H1 (cell line): Measurements from ENCODE around the gene CIRBP. TPM values are rescaled to one million over a fixed set of nuclear protein-coding genes. Genes with fewer than 3 reads are reported as not detected.
A peak's percentile ranks its signal among the peaks of the same experiment; 100 is the strongest.

Source experiments
- CTCF ChIA-PET: fragments of 300-600 bp; sonication (Branson Sonifier 250); formaldehyde crosslinking; loops from one replicate; lab custom pipeline; 2021; ENCODE audit not compliant: partially characterized antibody; lab: Charles Lee
- POLR2A ChIA-PET: fragments of 300-600 bp; sonication (Branson Sonifier 250); formaldehyde crosslinking; loops from one replicate; lab custom pipeline; 2021; ENCODE audit warnings: inconsistent platforms; ENCODE audit not compliant: partially characterized antibody; lab: Charles Lee
- DNase-seq, 2 experiments: peaks; one replicate each; pipeline versions ENCODE4 v3.0.0 to v3.0.0-alpha.2; 2010 to 2022; ENCODE audit warnings: low spot score in 2 of 2, low read depth in 1 of 2, mixed read lengths in 1 of 2
- FAIRE-seq: peaks from 2 replicates; lab custom pipeline; 2011; peaks lifted over from hg19 to GRCh38; lab: Jason Lieb, UNC
- H2AFZ ChIP-seq: 2 replicates; pipeline ENCODE4 v1.8.1; 2012; ENCODE audit warnings: low read length, inconsistent platforms
- H2AK5ac ChIP-seq: 2 replicates; pipeline ENCODE4 v1.6.1; 2013; ENCODE audit warnings: low read depth, low read length
- H2BK120ac ChIP-seq: replicated peaks from 2 replicates; pipeline ENCODE3; 2013; ENCODE audit warnings: low read depth, low read length, inconsistent platforms
- H2BK12ac ChIP-seq: 2 replicates; pipeline ENCODE4 v1.6.1; 2013; ENCODE audit warnings: low read depth, low read length
- H2BK15ac ChIP-seq: 2 replicates; pipeline ENCODE4 v1.6.1; 2013; ENCODE audit warnings: low read length
- H2BK20ac ChIP-seq: 2 replicates; pipeline ENCODE4 v1.6.1; 2013; ENCODE audit warnings: low read length
- H2BK5ac ChIP-seq: 2 replicates; pipeline ENCODE4 v1.6.1; 2013; ENCODE audit warnings: low read depth, low read length
- H3K14ac ChIP-seq: 2 replicates; pipeline ENCODE4 v1.6.1; 2013; ENCODE audit warnings: inconsistent platforms; ENCODE audit not compliant: insufficient read length
- H3K18ac ChIP-seq: 2 replicates; pipeline ENCODE4 v1.6.1; 2013; ENCODE audit warnings: low read length; ENCODE audit errors: extremely low read depth
- H3K23ac ChIP-seq: 2 replicates; pipeline ENCODE4 v1.6.1; 2013; ENCODE audit warnings: inconsistent platforms; ENCODE audit not compliant: insufficient read length
- H3K23me2 ChIP-seq: 2 replicates; pipeline ENCODE4 v1.6.1; 2013; ENCODE audit warnings: low read depth, low read length
- H3K27ac ChIP-seq: 2 replicates; pipeline ENCODE4 v1.6.1; 2011; ENCODE audit warnings: low read depth, low read length, inconsistent platforms
- H3K27me3 ChIP-seq, 4 experiments: replicated peaks in 1 of 4; 1 replicate in 1 of 4; 2 replicates in 3 of 4; pipeline versions ENCODE4 v1.6.1 to v1.8.1; 2011 to 2013; ENCODE audit warnings: low read length in 3 of 4, mild to moderate bottlenecking in 3 of 4, inconsistent platforms in 2 of 4, mixed read lengths in 2 of 4, moderate library complexity in 1 of 4; ENCODE audit not compliant: control insufficient read depth in 3 of 4, insufficient read depth in 3 of 4; ENCODE audit errors: extremely low read depth in 1 of 4
- H3K36me3 ChIP-seq, 4 experiments: 2 replicates each; pipeline versions ENCODE4 v1.6.1 to v1.8.1; 2011 to 2013; ENCODE audit warnings: mild to moderate bottlenecking in 4 of 4, low read length in 3 of 4, moderate library complexity in 2 of 4, control low read depth in 1 of 4, inconsistent platforms in 1 of 4; ENCODE audit not compliant: insufficient read depth in 4 of 4, control insufficient read depth in 2 of 4
- H3K4ac ChIP-seq: replicated peaks from 2 replicates; pipeline ENCODE3; 2013; ENCODE audit warnings: low read length, low read depth, mixed read lengths, inconsistent platforms; ENCODE audit not compliant: insufficient read length
- H3K4me1 ChIP-seq, 4 experiments: replicated peaks in 1 of 4; 1 replicate in 1 of 4; 2 replicates in 3 of 4; pipeline versions ENCODE4 v1.6.1 to v1.8.1; 2011 to 2013; ENCODE audit warnings: low read length in 3 of 4, inconsistent platforms in 2 of 4, mixed read lengths in 1 of 4; ENCODE audit not compliant: insufficient read depth in 4 of 4, control insufficient read depth in 3 of 4
- H3K4me2 ChIP-seq, 2 experiments: 2 replicates each; pipeline versions ENCODE4 v1.6.1 to v1.8.1; 2011 to 2013; ENCODE audit warnings: low read depth in 2 of 2, low read length in 2 of 2, control low read depth in 1 of 2, inconsistent platforms in 1 of 2, mild to moderate bottlenecking in 1 of 2; ENCODE audit not compliant: insufficient read depth in 1 of 2
- H3K4me3 ChIP-seq, 4 experiments: fragments of 200-600, 300-600 bp in 1 of 4; sonication (generic), shearing (Covaris generic), sonication (Bioruptor Twin) in 1 of 4; 2 replicates each; pipeline versions ENCODE4 v1.5.1 to v1.8.1; 2011 to 2016; ENCODE audit warnings: low read length in 4 of 4, low read depth in 3 of 4, control low read depth in 2 of 4, inconsistent platforms in 2 of 4, mild to moderate bottlenecking in 2 of 4, mixed read lengths in 1 of 4, moderate library complexity in 1 of 4; ENCODE audit not compliant: insufficient read depth in 2 of 4; ENCODE audit errors: extremely low read depth in 1 of 4
- H3K56ac ChIP-seq: replicated peaks from 2 replicates; pipeline ENCODE3; 2013; ENCODE audit warnings: low read depth, mild to moderate bottlenecking, mixed read lengths, low read length, inconsistent platforms; ENCODE audit not compliant: insufficient read length
- H3K79me1 ChIP-seq: 2 replicates; pipeline ENCODE4 v1.6.1; 2013; ENCODE audit warnings: low read depth, low read length, control low read depth
- H3K79me2 ChIP-seq, 2 experiments: 2 replicates each; pipeline versions ENCODE4 v1.6.1 to v1.8.1; 2012 to 2013; ENCODE audit warnings: low read length in 2 of 2, mild to moderate bottlenecking in 2 of 2, inconsistent platforms in 1 of 2; ENCODE audit not compliant: insufficient read depth in 2 of 2, control insufficient read depth in 1 of 2
- H3K9ac ChIP-seq, 4 experiments: replicated peaks in 1 of 4; 1 replicate in 1 of 4; 2 replicates in 3 of 4; pipeline versions ENCODE4 v1.6.1 to v1.8.1; 2011 to 2013; ENCODE audit warnings: low read depth in 3 of 4, low read length in 3 of 4, control low read depth in 2 of 4, mild to moderate bottlenecking in 2 of 4, moderate library complexity in 2 of 4, inconsistent platforms in 1 of 4; ENCODE audit errors: extremely low read depth in 1 of 4
- H3K9me3 ChIP-seq, 2 experiments: 2 replicates each; pipeline versions ENCODE4 v1.6.1 to v1.8.1; 2012 to 2013; ENCODE audit warnings: mild to moderate bottlenecking in 2 of 2, moderate library complexity in 2 of 2, control low read depth in 1 of 2, inconsistent platforms in 1 of 2, low read depth in 1 of 2, low read length in 1 of 2, mixed read lengths in 1 of 2; ENCODE audit not compliant: insufficient read depth in 2 of 2
- H4K20me1 ChIP-seq, 2 experiments: replicated peaks in 1 of 2; 2 replicates each; pipeline versions ENCODE3 to v1.8.1; 2011 to 2013; ENCODE audit warnings: inconsistent platforms in 2 of 2, low read length in 2 of 2, mild to moderate bottlenecking in 1 of 2; ENCODE audit not compliant: insufficient read depth in 2 of 2, control insufficient read depth in 1 of 2
- H4K5ac ChIP-seq: 2 replicates; pipeline ENCODE4 v1.6.1; 2013; ENCODE audit warnings: low read length, low read depth, mixed read lengths, inconsistent platforms; ENCODE audit not compliant: insufficient read length
- H4K8ac ChIP-seq: 2 replicates; pipeline ENCODE4 v1.8.0; 2013; ENCODE audit warnings: mild to moderate bottlenecking, moderate library complexity, low read length, inconsistent platforms; ENCODE audit not compliant: insufficient read depth; ENCODE audit errors: extremely low read depth
- H4K91ac ChIP-seq: replicated peaks from 2 replicates; pipeline ENCODE3; 2013; ENCODE audit warnings: low read length, mixed read lengths, inconsistent platforms; ENCODE audit not compliant: insufficient read length
- BACH1 ChIP-seq: IDR thresholded peaks from 2 replicates; pipeline ENCODE4 v1.6.1; 2012; ENCODE audit warnings: low read length, improper control_type of control experiment
- BCL11A ChIP-seq, 2 experiments: IDR thresholded peaks; one replicate each; pipeline ENCODE4 v1.6.1; 2011; ENCODE audit warnings: low read depth in 2 of 2, low read length in 2 of 2, mild to moderate bottlenecking in 2 of 2
- CBX5 ChIP-seq: fragments of 300-800, 300-1000 bp; sonication (generic); IDR thresholded peaks from 2 replicates; pipeline ENCODE4 v1.7.1; 2016; ENCODE audit warnings: antibody characterized with exemption, low read length, low read depth
- EGR1 ChIP-seq: IDR thresholded peaks from 2 replicates; pipeline ENCODE4 v1.6.1; 2011; ENCODE audit warnings: low read depth, low read length, borderline replicate concordance
- GABPA ChIP-seq: IDR thresholded peaks from 2 replicates; pipeline ENCODE4 v1.6.1; 2011; ENCODE audit warnings: mild to moderate bottlenecking, low read length, moderate library complexity, borderline replicate concordance; ENCODE audit not compliant: insufficient read depth
- HDAC2 ChIP-seq, 2 experiments: fragments of 300-600 bp in 1 of 2; sonication (generic) in 1 of 2; IDR thresholded peaks; 2 replicates each; pipeline ENCODE4 v1.6.1; 2011 to 2012; ENCODE audit warnings: low read depth in 2 of 2, low read length in 2 of 2, mild to moderate bottlenecking in 2 of 2, moderate library complexity in 2 of 2, borderline replicate concordance in 1 of 2, inconsistent platforms in 1 of 2
- KDM5A ChIP-seq: fragments of 200-600 bp; IDR thresholded peaks from 2 replicates; pipeline ENCODE4 v1.7.1; 2012; ENCODE audit warnings: mild to moderate bottlenecking, low read length, inconsistent platforms, mixed read lengths
- NRF1 ChIP-seq: IDR thresholded peaks from 2 replicates; pipeline ENCODE4 v1.6.1; 2011; ENCODE audit warnings: mild to moderate bottlenecking, low read depth, low read length, improper control_type of control experiment
- SP2 ChIP-seq: IDR thresholded peaks from 2 replicates; pipeline ENCODE4 v1.6.1; 2012; ENCODE audit warnings: mild to moderate bottlenecking, low read length, inconsistent platforms
- SRF ChIP-seq: IDR thresholded peaks from 2 replicates; pipeline ENCODE4 v1.6.1; 2011; ENCODE audit warnings: mild to moderate bottlenecking, low read depth, low read length, moderate library complexity
- SUZ12 ChIP-seq: fragments of 200-600 bp; sonication (generic); IDR thresholded peaks from 2 replicates; pipeline ENCODE4 v1.6.1; 2012; ENCODE audit warnings: mild to moderate bottlenecking, inconsistent platforms, low read length, moderate library complexity, mixed read lengths
- YY1 ChIP-seq: IDR thresholded peaks from 2 replicates; pipeline ENCODE4 v1.6.1; 2011; ENCODE audit warnings: low read depth, mild to moderate bottlenecking, low read length
- WGBS, 2 experiments: shearing (Covaris generic) in 1 of 2; methylation state at CpG; one replicate each; pipeline versions ENCODE4 v1.1.6 to v1.1.7; 2013 to 2015; ENCODE audit warnings: low lambda C conversion rate in 2 of 2, mixed read lengths in 2 of 2, inconsistent platforms in 1 of 2, low coverage in 1 of 2, missing lambda C conversion rate in 1 of 2; ENCODE audit not compliant: insufficient replicate concordance in 2 of 2, insufficient coverage in 1 of 2, insufficient read length in 1 of 2; ENCODE audit errors: extremely low coverage in 1 of 2, missing lambda C conversion rate in 1 of 2; 5-methylcytosine and 5-hydroxymethylcytosine counted together
- polyA plus RNA-seq, 7 experiments: library from polyadenylated mRNA; depleted of rRNA in 3 of 7; stranded (reverse) in 5 of 7; unstranded in 2 of 7; fragments of >200 nt in 5 of 7; fragments of 200-250 nt in 2 of 7; gene quantifications; 1 replicate in 5 of 7; 2 replicates in 1 of 7; 4 replicates in 1 of 7; pipeline versions ENCODE4 v1.2.1 to v1.2.3, GENCODE V29; 2011 to 2013; ENCODE audit warnings: missing spikeins in 2 of 7, mixed read lengths in 2 of 7
- total RNA-seq: library from RNA; stranded (reverse); fragmentation: NEBNext Ultra II Directional; extraction: Animal tissue kit (Norgen Biotek cat#: 25700); gene quantifications from 2 replicates; pipeline ENCODE4 v1.2.1, GENCODE V29; 2021

The CIRBP gene
- total and polyA plus RNA-seq, 2 of the 8 experiments (the other 6 are each of a cell fraction or from before 2014, with no cell fraction given), result 175 to 199 TPM

DNA sequence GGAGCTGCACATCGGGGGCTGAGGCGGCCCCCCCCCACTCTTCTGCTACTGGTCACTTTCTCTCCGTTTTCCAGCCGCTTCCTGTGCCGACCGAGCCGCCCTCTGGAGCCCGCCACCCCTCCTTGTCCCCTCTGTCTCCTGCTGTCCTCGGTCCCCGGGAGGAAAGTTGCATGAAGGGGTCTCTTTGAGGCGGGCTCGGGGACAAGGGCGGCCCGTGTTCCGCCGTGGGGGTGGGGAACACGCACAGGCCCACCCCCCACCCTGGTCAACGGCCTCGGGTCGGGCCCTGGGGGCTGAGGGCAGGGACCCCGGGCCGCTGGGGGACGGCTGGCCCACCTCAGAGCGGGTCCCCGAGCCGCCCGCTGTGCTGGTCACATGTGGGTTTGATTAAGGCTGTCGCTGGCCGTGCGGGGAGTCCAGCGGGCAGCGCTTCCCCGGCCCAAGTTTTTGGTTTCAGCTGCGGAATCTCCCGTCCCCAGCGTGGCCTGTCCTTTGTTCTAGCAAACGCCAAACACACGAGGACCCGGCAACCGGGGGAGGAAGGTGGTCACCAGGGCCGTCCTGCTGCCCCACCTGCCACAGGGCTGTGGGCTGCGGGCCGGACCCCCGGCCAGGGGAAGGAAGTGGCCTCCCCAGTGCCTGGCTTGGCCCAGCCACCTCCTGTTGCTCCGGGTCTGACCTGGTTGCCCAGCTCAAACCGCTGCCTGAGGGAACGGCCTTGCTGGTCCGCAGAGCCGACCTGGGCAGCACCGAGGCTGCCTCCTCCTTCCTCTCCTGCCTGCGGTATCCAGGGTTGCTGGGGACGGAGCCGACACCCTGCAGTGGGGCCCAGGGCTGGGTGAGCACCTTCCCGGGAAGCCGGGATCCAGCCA lies 18.5 kb downstream of the CIRBP start:
- no peaks in the 10 kb centered on the region for H3K9me3 ChIP-seq
- H3K27me3 ChIP-seq, result peaks cover 0 to 21% (median 12%) of the 10 kb centered on the region in 4 experiments; a peak in 5 of 7 replicates
- H3K36me3 ChIP-seq, result no peaks in the 10 kb centered on the region
- H2BK12ac ChIP-seq, result no peak overlapping the region
- H2BK15ac ChIP-seq, result no peak overlapping the region
- no peak overlapping the region for H4K91ac ChIP-seq
- H3K4me2 ChIP-seq, result 0 out of 4 replicates have a peak overlapping the region, but pooled peaks of 1 of the 2 experiments have one; percentile 79
- 93% methylated on average over 36 of the region's 55 CpGs; no CpG with 5 or more reads in 1 of the 2 experiments for WGBS, 2 experiments
- H4K8ac ChIP-seq, result peak overlapping the region; percentile 83
- H3K79me2 ChIP-seq, result no peaks in the 10 kb centered on the region
- no peak overlapping the region for H2AK5ac ChIP-seq
- H3K56ac ChIP-seq, result no peak overlapping the region
- H3K4me1 ChIP-seq, result peaks cover 0 to 21% (median 9%) of the 10 kb centered on the region in 4 experiments; a peak in 5 of 7 replicates
- POLR2A ChIA-PET, result interaction anchor here (0.8 to 2.2 kb wide), 8 partner anchors 15 to 83 kb away, joined by 3 to 11 read pairs (median 4); partner anchors contain the start of genes CIRBP and MIDN
- no peak overlapping the region for H4K5ac ChIP-seq
- no peak overlapping the region for H2BK5ac ChIP-seq
- H3K18ac ChIP-seq, result no peak overlapping the region
- no peak overlapping the region for H3K14ac ChIP-seq
- H3K79me1 ChIP-seq, result no peaks in the 10 kb centered on the region; the same call in 1 of the 2 replicates
- CTCF ChIA-PET, result interaction anchor here (1.1 kb wide), 1 partner anchor 28 kb away, joined by 3 read pairs; no protein-coding TSS in a partner anchor
- no peak overlapping the region for H2AFZ ChIP-seq
- no peak overlapping the region for H3K23ac ChIP-seq
- peaks cover 2 to 5% of the 10 kb centered on the region in 2 experiments for H4K20me1 ChIP-seq
- H3K27ac ChIP-seq, result no peak overlapping the region
- H2BK120ac ChIP-seq, result no peak overlapping the region
- H3K4me3 ChIP-seq, result no peak overlapping the region
- peaks cover 5% of the 10 kb centered on the region; the same call in 1 of the 2 replicates for H3K23me2 ChIP-seq
- DNase-seq (no peak), FAIRE-seq (no peak)
- no peak overlapping the region for H2BK20ac ChIP-seq
- H3K4ac ChIP-seq, result no peak overlapping the region
- no peak overlapping the region for H3K9ac ChIP-seq
- TF ChIP-seq BCL11A (IDR thresholded peaks at IDR 0.05; ENCODE audit: low read depth in 2 of 2, low read length in 2 of 2), result no peak
- TF ChIP-seq YY1, result no peak
- TF ChIP-seq SRF, result no peak
- TF ChIP-seq KDM5A, result no peak
- TF ChIP-seq NRF1, result no peak
- no peak for TF ChIP-seq CBX5
- no peak for TF ChIP-seq HDAC2 (IDR thresholded peaks at IDR 0.05; ENCODE audit: borderline replicate concordance in 1 of 2, low read depth in 2 of 2, low read length in 2 of 2)
- no peak for TF ChIP-seq GABPA
- TF ChIP-seq SP2, result no peak
- no peak for TF ChIP-seq SUZ12
- TF ChIP-seq EGR1, result no peak
- no peak for TF ChIP-seq BACH1
